Calu3 (cell line): ENCODE data around the gene LNP1. TPM values are rescaled to one million over a fixed set of nuclear protein-coding genes. Genes with fewer than 3 reads are reported as not detected.

Experiments
- BruUV-seq: library from RNA; stranded (reverse); fragments of 400-500 nt; replicated peaks from 2 replicates; lab custom pipeline; 2021; lab: Mats Ljungman, UMichigan
- CTCF ChIA-PET: fragments of 300-600 bp; sonication (Branson Sonifier 250); formaldehyde crosslinking; loops from one replicate; lab custom pipeline; 2022; ENCODE audit warnings: antibody characterized with exemption; lab: Charles Lee
- DNase-seq: peaks from one replicate; pipeline ENCODE4 v3.0.0; 2022
- H3K27ac Mint-ChIP-seq: one replicate; pipeline ENCODE4 v1.8.0; 2022; ENCODE audit warnings: mixed read lengths; ENCODE audit not compliant: unreplicated experiment
- H3K27me3 Mint-ChIP-seq: one replicate; pipeline ENCODE4 v1.8.0; 2022; ENCODE audit warnings: mixed read lengths; ENCODE audit not compliant: unreplicated experiment
- H3K36me3 Mint-ChIP-seq: one replicate; pipeline ENCODE4 v1.8.0; 2022; ENCODE audit warnings: mild to moderate bottlenecking, moderate library complexity, mixed read lengths; ENCODE audit not compliant: insufficient read depth, unreplicated experiment
- H3K4me1 Mint-ChIP-seq: one replicate; pipeline ENCODE4 v1.8.0; 2022; ENCODE audit warnings: mild to moderate bottlenecking, low read depth, mixed read lengths; ENCODE audit not compliant: unreplicated experiment
- H3K4me3 Mint-ChIP-seq: one replicate; pipeline ENCODE4 v1.8.0; 2022; ENCODE audit warnings: mild to moderate bottlenecking, low read depth, moderate library complexity, mixed read lengths; ENCODE audit not compliant: unreplicated experiment
- H3K9me3 Mint-ChIP-seq: one replicate; pipeline ENCODE4 v1.8.0; 2022; ENCODE audit warnings: low read depth, mixed read lengths; ENCODE audit not compliant: unreplicated experiment
- CTCF ChIP-seq: fragments of 200-600 bp; IDR thresholded peaks from one replicate; pipeline ENCODE4 v1.8.0; 2022; ENCODE audit warnings: antibody characterized with exemption; ENCODE audit not compliant: unreplicated experiment
- intact Hi-C: fragments of 100-400 bp; cut with micrococcal nuclease; formaldehyde crosslinking; loops from one replicate; pipeline ENCODE4 v1.10.0; 2022; ENCODE audit not compliant: unreplicated experiment
- total RNA-seq: library from RNA; stranded (reverse); gene quantifications from 2 replicates; pipeline ENCODE4 v1.2.3, GENCODE V29; 2022

Gene LNP1
- total RNA-seq, 1 experiment from 2014 or later = 1.8 TPM

DNA sequence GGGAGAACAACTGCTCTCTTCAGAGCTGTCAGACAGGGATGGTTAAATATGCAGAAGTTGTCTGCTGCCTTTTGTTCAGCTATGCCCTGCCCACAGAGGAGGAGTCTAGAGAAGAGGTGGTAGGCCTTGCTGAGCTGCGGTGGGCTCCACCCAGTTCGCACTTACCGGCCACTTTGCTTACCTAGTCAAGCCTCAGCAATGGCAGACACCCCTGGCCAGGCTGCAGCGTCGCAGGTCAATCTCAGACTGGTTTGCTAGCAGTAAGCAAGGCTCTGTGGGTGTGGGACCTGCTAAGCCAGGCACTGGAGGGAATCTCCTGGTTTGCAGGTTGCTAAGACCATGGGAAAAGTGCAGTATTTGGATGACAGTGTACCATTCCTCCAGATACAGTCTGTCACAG is 78.7 kb downstream of the LNP1 start:
- Mint-ChIP-seq H3K9me3 (no peaks in the 10 kb centered on the region), H3K4me3 (no peak overlapping the region), H3K27ac (no peak overlapping the region), H3K36me3 (no peaks in the 10 kb centered on the region), H3K4me1 (no peaks in the 10 kb centered on the region), H3K27me3 (no peaks in the 10 kb centered on the region)
- intact Hi-C loops = no loop called here
- no peak for TF ChIP-seq CTCF
- BruUV-seq = no TSS peak
- CTCF ChIA-PET = no interaction called here
- no peak for DNase-seq

DNA sequence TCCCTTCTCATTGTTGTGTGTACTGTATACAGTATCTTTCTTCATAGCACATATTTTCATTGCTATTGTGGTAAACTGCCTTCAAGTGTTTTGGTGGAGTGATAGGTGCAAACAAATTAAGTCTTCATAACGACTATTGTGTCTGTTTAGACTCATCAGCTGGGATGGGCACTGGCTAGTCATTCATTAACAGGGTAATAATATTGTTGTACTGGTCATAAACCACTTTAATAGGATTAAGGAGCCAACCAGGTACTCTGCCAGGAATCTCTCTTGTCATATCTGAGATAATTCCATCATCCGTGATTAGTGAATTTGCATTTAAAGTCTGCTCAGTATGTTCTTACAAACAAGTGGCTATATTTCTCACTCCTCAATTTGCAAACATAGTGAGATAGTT is 80.8 kb downstream of the LNP1 start:
- CTCF ChIA-PET = no interaction called here
- Mint-ChIP-seq H3K27me3 (no peaks in the 10 kb centered on the region), H3K9me3 (no peaks in the 10 kb centered on the region), H3K36me3 (no peaks in the 10 kb centered on the region), H3K27ac (no peak overlapping the region), H3K4me3 (no peak overlapping the region), H3K4me1 (no peaks in the 10 kb centered on the region)
- no TSS peak for BruUV-seq
- no peak for TF ChIP-seq CTCF
- no peak for DNase-seq
- intact Hi-C loops = no loop called here

- Mint-ChIP-seq H3K4me3 (no peak overlapping the region), H3K36me3 (no peaks in the 10 kb centered on the region), H3K27ac (no peak overlapping the region), H3K9me3 (no peaks in the 10 kb centered on the region), H3K27me3 (no peaks in the 10 kb centered on the region), H3K4me1 (no peaks in the 10 kb centered on the region)
- no TSS peak for BruUV-seq
- DNase-seq = no peak
- TF ChIP-seq CTCF = no peak
- intact Hi-C loops = no loop called here
- CTCF ChIA-PET = no interaction called here
Observed at GRCh38 chr3:100483529-100483928, 82.2 kb downstream of the LNP1 start.

GRCh38 chr3:100486808-100487207 is 85.5 kb downstream of the LNP1 start:
- TF ChIP-seq CTCF = no peak
- no peaks in the 10 kb centered on the region for H3K4me1 Mint-ChIP-seq
- peaks cover 12% of the 10 kb centered on the region for H3K27me3 Mint-ChIP-seq
- no TSS peak for BruUV-seq
- intact Hi-C loops = no loop called here
- no peaks in the 10 kb centered on the region for H3K9me3 Mint-ChIP-seq
- H3K36me3 Mint-ChIP-seq = no peaks in the 10 kb centered on the region
- no peak for DNase-seq
- CTCF ChIA-PET = no interaction called here
- no peak overlapping the region for H3K27ac Mint-ChIP-seq
- no peak overlapping the region for H3K4me3 Mint-ChIP-seq

DNA sequence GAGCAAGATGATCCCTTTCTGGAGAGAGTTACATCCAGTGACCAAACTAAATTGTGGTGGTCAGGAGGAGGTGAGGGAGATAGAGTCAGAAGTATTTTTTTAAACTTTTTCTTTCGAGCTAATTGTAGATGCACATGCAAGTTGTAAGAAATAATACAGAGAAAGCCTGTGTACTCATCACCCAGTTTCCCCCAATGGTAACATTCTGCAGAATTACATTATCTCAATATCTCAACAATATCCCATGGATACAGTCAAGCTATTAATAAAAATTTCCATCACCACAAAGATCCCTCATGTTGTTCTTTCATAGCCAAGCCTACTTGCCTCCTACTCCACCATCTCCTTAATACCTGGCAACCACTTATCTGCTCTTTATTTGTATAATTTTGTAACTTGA is 87.8 kb downstream of the LNP1 start:
- intact Hi-C loops = no loop called here

More for the DNA sequence above, 87.8 kb downstream of the LNP1 start:
- TF ChIP-seq CTCF = no peak
- H3K9me3 Mint-ChIP-seq = no peaks in the 10 kb centered on the region
- no TSS peak for BruUV-seq
- CTCF ChIA-PET = no interaction called here
- H3K4me1 Mint-ChIP-seq = no peaks in the 10 kb centered on the region
- H3K27ac Mint-ChIP-seq = no peak overlapping the region
- no peak for DNase-seq
- no peak overlapping the region for H3K4me3 Mint-ChIP-seq
- peaks cover 13% of the 10 kb centered on the region for H3K36me3 Mint-ChIP-seq
- H3K27me3 Mint-ChIP-seq = peaks cover 12% of the 10 kb centered on the region
